SK-N-SH (cell line): ENCODE results near the gene C16orf78.

Source experiments
- EP300 ChIP-seq, 2 experiments: IDR thresholded peaks; 2 replicates each; pipeline versions ENCODE4 v1.4.0 to v1.6.1; 2012; ENCODE audit warnings: borderline replicate concordance in 1 of 2, low read depth in 1 of 2, low read length in 1 of 2
- JUND ChIP-seq: IDR thresholded peaks from 2 replicates; pipeline ENCODE4 v1.4.0; 2012
- POLR2AphosphoS5 ChIP-seq: IDR thresholded peaks from 2 replicates; pipeline ENCODE4 v1.6.1; 2012; ENCODE audit warnings: low read depth, low read length
- RAD21 ChIP-seq: IDR thresholded peaks from 2 replicates; pipeline ENCODE4 v1.6.1; 2012; ENCODE audit warnings: mild to moderate bottlenecking, low read length
- TF ChIP-seq, protein P1 (sequence below): fragments of 150-350 bp; IDR thresholded peaks from 2 replicates; pipeline ENCODE4 v1.6.1; 2017; ENCODE audit warnings: antibody characterized with exemption, low read length, low read depth, borderline replicate concordance
- TF ChIP-seq, protein P2 (sequence below): fragments of 200-600 bp; sonication (generic); IDR thresholded peaks from 2 replicates; pipeline ENCODE4 v1.6.1; 2017; ENCODE audit warnings: antibody characterized with exemption, mild to moderate bottlenecking, moderate library complexity
- TF ChIP-seq, protein P3 (sequence below): IDR thresholded peaks from 2 replicates; pipeline ENCODE4 v1.4.0; 2012; ENCODE audit warnings: low read depth
- TF ChIP-seq, protein P4 (sequence below): IDR thresholded peaks from 2 replicates; pipeline ENCODE4 v1.6.1; 2012; ENCODE audit warnings: mild to moderate bottlenecking, low read depth, low read length, moderate library complexity

DNA sequence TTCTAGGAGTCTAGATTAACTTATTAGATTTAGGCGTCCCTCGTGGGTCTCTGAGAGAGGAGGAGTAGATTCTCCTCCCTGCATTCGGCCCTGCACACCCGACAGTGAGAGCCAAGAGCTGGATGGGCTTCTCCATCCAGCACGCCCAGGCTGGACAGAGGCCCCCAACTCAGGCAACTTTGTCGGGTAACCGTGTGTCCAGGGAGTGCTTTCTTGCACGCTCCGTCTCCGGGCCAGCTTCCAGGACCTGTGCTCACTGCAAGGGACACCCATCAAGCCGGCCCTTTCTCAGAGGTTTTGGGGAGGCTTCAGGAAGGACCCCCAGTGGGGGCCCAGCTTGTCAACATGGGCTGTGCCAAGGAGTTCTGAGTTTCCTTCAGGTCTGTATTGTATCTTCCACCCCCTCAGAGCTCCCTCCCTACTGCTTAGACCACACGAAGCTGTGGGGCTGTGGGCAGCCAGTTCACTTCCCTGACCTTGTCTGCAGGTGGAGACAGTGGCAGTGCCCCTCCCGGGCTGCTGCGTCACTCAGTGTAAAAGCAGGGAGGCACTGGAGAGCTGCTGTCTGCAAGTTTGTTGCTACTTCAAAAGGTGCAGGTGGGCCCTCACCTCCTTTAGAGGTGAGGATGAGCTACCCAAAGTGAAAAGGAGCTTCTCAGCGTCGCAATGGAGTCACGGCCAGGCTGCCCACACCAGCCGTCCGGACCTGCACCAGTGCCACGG, 24.0 kb upstream of the C16orf78 start:
- TF ChIP-seq JUND (no peak), EP300 (IDR thresholded peaks at IDR 0.05; ENCODE audit: borderline replicate concordance in 1 of 2, low read depth in 1 of 2, low read length in 1 of 2) (no peak), POLR2AphosphoS5 (no peak), RAD21 (no peak)
- TF ChIP-seq, protein P1, sequence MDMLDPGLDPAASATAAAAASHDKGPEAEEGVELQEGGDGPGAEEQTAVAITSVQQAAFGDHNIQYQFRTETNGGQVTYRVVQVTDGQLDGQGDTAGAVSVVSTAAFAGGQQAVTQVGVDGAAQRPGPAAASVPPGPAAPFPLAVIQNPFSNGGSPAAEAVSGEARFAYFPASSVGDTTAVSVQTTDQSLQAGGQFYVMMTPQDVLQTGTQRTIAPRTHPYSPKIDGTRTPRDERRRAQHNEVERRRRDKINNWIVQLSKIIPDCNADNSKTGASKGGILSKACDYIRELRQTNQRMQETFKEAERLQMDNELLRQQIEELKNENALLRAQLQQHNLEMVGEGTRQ = no peak
- TF ChIP-seq, protein P2, sequence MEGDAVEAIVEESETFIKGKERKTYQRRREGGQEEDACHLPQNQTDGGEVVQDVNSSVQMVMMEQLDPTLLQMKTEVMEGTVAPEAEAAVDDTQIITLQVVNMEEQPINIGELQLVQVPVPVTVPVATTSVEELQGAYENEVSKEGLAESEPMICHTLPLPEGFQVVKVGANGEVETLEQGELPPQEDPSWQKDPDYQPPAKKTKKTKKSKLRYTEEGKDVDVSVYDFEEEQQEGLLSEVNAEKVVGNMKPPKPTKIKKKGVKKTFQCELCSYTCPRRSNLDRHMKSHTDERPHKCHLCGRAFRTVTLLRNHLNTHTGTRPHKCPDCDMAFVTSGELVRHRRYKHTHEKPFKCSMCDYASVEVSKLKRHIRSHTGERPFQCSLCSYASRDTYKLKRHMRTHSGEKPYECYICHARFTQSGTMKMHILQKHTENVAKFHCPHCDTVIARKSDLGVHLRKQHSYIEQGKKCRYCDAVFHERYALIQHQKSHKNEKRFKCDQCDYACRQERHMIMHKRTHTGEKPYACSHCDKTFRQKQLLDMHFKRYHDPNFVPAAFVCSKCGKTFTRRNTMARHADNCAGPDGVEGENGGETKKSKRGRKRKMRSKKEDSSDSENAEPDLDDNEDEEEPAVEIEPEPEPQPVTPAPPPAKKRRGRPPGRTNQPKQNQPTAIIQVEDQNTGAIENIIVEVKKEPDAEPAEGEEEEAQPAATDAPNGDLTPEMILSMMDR = no peak
- TF ChIP-seq, protein P3, sequence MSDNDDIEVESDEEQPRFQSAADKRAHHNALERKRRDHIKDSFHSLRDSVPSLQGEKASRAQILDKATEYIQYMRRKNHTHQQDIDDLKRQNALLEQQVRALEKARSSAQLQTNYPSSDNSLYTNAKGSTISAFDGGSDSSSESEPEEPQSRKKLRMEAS = no peak
- TF ChIP-seq, protein P4, sequence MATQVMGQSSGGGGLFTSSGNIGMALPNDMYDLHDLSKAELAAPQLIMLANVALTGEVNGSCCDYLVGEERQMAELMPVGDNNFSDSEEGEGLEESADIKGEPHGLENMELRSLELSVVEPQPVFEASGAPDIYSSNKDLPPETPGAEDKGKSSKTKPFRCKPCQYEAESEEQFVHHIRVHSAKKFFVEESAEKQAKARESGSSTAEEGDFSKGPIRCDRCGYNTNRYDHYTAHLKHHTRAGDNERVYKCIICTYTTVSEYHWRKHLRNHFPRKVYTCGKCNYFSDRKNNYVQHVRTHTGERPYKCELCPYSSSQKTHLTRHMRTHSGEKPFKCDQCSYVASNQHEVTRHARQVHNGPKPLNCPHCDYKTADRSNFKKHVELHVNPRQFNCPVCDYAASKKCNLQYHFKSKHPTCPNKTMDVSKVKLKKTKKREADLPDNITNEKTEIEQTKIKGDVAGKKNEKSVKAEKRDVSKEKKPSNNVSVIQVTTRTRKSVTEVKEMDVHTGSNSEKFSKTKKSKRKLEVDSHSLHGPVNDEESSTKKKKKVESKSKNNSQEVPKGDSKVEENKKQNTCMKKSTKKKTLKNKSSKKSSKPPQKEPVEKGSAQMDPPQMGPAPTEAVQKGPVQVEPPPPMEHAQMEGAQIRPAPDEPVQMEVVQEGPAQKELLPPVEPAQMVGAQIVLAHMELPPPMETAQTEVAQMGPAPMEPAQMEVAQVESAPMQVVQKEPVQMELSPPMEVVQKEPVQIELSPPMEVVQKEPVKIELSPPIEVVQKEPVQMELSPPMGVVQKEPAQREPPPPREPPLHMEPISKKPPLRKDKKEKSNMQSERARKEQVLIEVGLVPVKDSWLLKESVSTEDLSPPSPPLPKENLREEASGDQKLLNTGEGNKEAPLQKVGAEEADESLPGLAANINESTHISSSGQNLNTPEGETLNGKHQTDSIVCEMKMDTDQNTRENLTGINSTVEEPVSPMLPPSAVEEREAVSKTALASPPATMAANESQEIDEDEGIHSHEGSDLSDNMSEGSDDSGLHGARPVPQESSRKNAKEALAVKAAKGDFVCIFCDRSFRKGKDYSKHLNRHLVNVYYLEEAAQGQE = no peak
